22Rv1 (cell line): Measurements from ENCODE around the gene CLASP1.

ENCODE experiments used
- H3K27ac ChIP-seq: fragments of 450-650 bp; 2 replicates; pipeline ENCODE4 v1.5.1; 2017
- CTCF ChIP-seq: fragments of 450-650 bp; IDR thresholded peaks from 2 replicates; pipeline ENCODE4 v1.5.1; 2017; ENCODE audit warnings: mild to moderate bottlenecking
- ZFX ChIP-seq: fragments of 450-650 bp; IDR thresholded peaks from 2 replicates; pipeline ENCODE4 v1.6.1; 2017; ENCODE audit warnings: antibody characterized with exemption, borderline replicate concordance

CLASP1 gene

GRCh38 chr2:121584741-121585140 is 64.5 kb downstream of the CLASP1 start:
- no peak for TF ChIP-seq ZFX
- no peak for TF ChIP-seq CTCF
- no peak overlapping the region for H3K27ac ChIP-seq

- no peak overlapping the region for H3K27ac ChIP-seq
- TF ChIP-seq ZFX: no peak
Measured at GRCh38 chr2:121583555-121583954, 65.7 kb downstream of the CLASP1 start.

- H3K27ac ChIP-seq: no peak overlapping the region
- TF ChIP-seq ZFX (no peak), CTCF (no peak)
Measured at GRCh38 chr2:121582272-121582671, 67.0 kb downstream of the CLASP1 start.

- TF ChIP-seq CTCF: no peak
- no peak for TF ChIP-seq ZFX
- no peak overlapping the region for H3K27ac ChIP-seq
Measured at GRCh38 chr2:121579309-121579708, 70.0 kb downstream of the CLASP1 start.

GRCh38 chr2:121577381-121577780 is 71.9 kb downstream of the CLASP1 start:
- TF ChIP-seq ZFX (no peak), CTCF (no peak)
- H3K27ac ChIP-seq: no peak overlapping the region

GRCh38 chr2:121576263-121576662 is 73.0 kb downstream of the CLASP1 start:
- TF ChIP-seq CTCF: no peak
- TF ChIP-seq ZFX: no peak
- H3K27ac ChIP-seq: no peak overlapping the region

- TF ChIP-seq CTCF (no peak), ZFX (no peak)
- H3K27ac ChIP-seq: no peak overlapping the region
Measured at GRCh38 chr2:121575800-121576199, 73.5 kb downstream of the CLASP1 start.

- H3K27ac ChIP-seq: no peak overlapping the region
- TF ChIP-seq CTCF (no peak), ZFX (no peak)
Measured at GRCh38 chr2:121570667-121571055, 78.6 kb downstream of the CLASP1 start.
